NCI-H187 treated with DMSO at 0.1 percent for 48 hours (cell line): ENCODE data around the gene WT1.
"Not testable (repeated sequence)": the region's sequence is repeated elsewhere in the genome, so short reads cannot be mapped to it uniquely, and the experiment has no call there.

Source experiments
- DNase-seq: peaks from one replicate; lab custom pipeline; 2025; lab: John Stamatoyannopoulos, UW

Gene WT1

DNA sequence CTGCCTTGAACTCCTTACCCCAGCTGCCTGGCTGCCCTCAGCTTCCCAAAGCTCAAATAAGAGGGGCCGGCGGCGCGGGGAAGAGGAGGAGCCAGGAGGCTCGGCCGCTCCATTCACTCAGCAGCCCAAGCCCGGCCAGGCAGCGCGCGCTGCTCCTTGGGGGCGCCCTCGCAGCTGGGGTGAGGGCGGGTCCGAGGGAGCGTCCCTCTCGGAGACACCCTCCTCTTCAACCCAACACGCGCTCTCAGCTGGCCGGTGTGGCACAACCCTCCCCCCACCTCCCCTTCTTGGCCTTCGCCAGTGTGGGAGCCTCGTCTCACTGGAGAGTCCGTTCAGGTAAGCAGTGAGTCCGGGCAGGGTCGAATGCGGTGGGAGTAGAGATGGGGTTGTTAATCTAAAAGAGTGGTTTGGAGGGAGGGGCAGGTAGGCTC lies at the start of gene WT1:
Gene WT1 (minus strand): TSS at position 29 of the 431 bp plus-strand sequence.
- no peak for DNase-seq

- no peak for DNase-seq
These were observed 44.0 kb upstream of the WT1 start for GRCh38 chr11:32479291-32479690.

- no peak for DNase-seq
These were observed 43.0 kb upstream of the WT1 start for GRCh38 chr11:32478277-32478731.

DNA sequence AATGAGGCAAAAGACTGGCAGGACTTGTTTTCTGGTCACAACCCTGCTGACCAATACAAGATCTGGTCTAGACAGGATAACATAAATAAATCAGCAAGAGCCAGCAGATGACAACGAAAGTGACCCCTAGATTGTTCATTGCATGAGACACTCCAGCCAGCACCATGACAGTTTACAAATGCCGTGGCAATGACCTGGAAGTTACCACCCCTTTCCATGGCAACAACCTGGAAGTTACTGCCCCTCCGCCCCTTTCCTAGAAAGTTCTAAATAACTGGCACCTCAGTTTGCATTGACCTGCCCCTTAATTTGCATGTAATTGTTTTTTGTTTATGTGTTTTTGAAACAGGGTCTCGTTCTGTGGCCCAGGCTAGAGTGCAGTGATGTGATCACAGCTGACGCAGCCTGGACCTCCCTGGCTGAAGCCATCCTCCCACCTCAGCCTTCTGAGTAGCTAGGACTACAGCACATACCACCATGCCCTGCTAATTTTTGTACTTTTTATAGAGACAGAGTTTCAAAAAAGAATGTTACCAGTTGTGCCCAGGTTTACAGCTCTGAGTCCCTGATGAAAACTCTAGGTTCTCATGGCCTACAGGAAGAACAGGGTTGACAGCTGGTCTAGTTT lies 38.1 kb upstream of the WT1 start:
- DNase-seq = no peak

- no peak for DNase-seq
These were observed 36.9 kb upstream of the WT1 start for GRCh38 chr11:32472226-32472625.

DNA sequence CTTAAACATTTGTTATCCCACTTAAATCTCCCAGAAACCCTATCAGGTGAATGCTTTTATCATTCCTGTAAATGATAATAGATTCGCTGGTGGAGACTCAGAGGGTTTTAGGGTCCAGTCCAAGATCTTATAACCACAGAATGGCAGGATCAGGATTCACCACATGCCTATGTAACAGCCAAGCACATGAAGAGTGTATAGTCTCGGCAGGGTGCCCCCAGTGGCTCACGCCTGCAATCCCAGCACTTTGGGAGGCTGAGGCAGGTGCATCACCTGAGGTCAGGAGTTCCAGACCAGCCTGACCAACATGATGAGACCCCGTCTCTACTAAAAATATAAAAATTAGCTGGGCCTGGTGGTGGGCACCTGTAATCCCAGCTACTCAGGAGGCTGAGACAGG lies 36.2 kb upstream of the WT1 start:
- DNase-seq = not testable (repeated sequence)

DNA sequence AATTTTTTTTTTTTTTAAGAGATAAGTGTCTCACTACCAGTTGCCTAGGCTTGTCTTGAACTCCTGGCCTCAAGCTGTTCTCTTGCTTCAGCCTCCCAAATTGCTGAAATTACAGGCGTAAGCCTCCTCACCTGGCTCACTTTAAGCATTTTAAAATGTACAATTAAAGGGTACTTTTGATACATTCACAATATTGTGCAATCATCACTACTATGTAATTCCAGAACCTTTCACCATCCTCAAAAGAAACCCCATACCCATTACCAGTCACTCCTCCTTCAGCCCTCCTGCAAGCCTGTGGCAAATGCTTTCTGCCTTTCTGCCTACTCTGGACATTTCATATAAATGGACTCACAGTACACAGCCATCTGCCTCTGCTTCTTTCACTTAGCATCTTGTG lies 34.5 kb upstream of the WT1 start:
- no peak for DNase-seq

DNA sequence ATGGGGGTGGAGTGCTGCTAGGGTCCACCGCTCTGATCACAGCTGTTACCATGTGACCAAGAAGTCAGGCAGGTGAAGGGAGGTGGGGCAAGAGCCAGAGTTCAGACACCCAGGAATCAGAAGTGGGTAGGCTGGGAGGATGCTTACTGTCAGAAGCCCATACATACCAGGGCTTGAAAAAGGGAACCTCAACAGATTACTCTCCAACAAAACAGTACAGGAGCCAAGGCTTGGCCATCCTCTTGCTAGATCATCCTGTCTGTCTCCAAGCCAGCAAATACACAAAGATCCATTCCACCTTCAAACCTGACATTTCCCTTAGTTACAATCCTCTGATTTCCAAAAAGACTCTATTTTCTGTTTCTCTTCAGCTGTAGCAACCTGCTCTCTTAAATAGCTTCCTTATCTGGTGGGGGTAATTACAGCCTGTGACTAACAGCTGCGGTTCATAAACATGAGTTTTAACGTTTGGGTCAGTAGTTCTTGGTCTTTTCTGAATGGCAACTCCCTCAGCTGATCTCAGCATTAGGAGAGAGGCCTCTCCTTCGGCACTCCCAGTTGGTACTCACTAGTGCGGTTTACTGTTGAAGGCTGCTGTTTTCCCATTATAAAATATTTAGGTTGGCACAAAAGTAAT lies 31.1 kb upstream of the WT1 start:
- DNase-seq = no peak

DNA sequence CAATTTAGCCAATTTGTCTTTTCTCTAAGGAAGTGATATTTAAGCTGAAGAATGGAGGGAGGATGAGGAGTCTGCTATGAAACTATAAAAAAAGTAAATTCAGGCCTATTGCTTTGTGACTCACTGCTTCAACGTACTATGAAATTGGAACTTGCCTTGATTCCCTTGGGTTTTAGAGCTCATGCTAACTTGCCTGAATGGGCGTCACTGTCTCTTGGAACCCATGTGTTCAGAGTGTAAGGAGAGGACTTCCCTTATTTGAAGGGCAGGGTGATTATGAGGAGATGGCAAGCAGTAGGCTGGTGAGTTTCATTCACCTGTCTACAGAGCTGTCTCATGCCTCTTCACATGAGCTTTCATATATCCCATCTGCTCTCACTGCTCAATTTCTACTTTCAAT lies 28.7 kb upstream of the WT1 start:
- no peak for DNase-seq

- DNase-seq = no peak
These were observed 26.8 kb upstream of the WT1 start for GRCh38 chr11:32462011-32462690.

DNA sequence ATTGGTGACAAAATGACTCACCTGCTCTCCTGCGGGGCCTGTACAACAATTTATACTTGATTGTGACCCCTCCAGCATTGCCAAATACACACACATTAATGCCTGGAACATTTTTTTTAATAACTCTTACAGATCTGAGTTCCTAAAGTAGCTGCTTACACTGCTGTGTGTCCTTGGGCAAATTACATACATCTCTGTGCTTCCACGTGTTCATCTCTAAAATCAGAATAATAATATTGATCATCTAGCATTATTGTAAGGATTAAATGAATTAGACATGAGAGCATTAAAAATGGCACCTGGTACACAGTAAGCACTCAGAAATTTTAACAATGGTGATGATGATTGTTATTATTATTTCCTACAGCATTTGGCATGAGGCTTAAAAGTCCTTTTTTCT lies 21.5 kb upstream of the WT1 start:
- no peak for DNase-seq

GRCh38 chr11:32454993-32455392 lies 19.7 kb upstream of the WT1 start:
- no peak for DNase-seq

- DNase-seq = no peak
These were observed 16.5 kb upstream of the WT1 start for GRCh38 chr11:32451808-32452207.

- no peak for DNase-seq
These were observed 15.0 kb upstream of the WT1 start for GRCh38 chr11:32450372-32450771.

DNA sequence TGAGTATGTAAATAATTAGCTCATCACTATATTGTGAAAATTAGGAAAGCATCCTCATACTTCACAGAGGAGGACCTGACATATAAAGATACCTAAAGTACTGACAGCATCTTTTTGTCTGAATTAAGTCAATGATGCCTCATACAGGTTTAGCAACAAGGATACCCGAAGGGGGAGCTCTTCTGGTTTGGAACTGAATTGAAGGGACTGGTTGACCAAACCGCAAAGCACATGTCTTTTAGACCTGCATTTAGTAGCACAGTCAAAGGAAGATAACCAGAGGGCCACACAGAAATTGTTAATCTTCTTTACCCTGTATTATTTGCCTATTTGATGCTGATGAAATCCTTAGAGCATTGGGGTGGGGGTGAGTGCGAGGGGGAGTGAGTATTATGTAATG lies 12.9 kb upstream of the WT1 start:
- no peak for DNase-seq

DNA sequence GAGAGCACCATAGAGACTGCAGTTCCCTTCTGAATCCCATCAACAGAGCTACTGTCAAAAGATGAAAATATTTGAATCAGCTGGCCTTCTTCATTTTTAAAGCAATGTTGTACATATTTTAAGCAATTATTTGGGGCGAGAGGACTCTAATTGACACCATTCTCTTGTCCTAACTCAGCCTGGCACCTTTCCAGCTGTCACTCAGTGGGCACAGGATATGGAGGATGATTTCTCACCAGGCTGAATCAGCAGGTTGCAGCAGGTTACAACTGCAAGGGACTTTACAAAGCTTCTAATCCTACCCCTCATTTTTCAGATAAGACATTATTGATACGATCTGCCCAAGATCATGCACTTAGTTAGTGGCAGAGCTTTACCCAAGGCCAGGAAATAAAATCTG lies 11.9 kb upstream of the WT1 start:
- DNase-seq = no peak

DNA sequence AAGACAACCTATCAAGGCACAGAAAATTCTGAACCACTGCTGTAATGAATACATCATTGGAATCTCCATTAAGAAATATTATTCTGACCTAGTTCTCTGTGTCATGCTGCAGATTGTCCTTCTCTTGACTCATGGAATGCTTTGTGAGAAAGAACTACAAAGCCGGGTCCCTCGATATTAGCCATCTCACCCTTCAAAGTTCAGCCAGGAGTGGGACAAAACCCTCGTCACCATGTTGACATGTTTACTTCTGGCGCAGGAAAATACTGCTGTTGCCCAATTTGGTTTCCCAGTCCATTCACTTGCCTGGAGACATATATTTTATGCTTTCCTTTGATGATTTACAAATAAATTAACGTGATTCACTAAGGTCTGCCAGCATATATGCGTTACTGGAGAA lies 10.9 kb upstream of the WT1 start:
- no peak for DNase-seq

DNA sequence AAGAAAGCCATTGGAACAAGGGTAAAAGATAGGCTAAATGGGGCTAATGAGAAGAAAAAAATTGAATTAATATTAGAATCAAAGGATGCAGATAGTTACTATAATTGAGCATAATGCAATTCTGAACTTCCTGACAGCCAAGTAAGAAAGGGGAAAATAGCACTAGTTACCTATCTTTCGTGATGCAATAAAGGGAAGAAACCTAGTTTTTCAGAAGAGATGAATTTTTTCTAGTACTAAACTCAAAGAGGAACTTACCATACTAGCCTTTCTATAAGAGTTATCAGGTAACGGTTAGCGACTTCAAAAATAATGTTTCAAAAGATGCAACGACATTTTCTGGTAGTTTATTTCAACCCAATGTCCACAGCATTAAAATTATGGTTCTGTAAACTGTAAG lies 8.8 kb upstream of the WT1 start:
- DNase-seq = no peak

DNA sequence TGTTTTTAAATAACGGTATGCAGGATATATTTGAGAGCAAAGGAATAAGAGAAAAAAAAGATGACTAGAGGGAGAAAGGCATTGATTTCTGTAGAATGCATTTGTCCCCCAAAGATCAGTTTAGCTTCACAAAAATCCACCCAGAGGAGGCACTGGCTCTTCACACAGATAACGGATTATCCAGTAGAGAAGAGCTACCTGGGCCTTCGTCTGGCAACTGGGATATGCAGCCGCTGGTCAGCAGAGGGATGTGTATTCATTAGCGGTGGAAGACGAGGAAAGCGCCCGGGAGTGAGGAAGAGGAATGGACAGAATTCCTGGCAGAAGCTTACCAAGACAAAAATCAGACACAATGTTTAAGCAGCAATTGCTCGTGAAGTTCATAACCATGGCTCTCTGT lies 5.6 kb upstream of the WT1 start:
- no peak for DNase-seq

GRCh38 chr11:32440312-32440908 lies 5.1 kb upstream of the WT1 start:
- no peak for DNase-seq

DNA sequence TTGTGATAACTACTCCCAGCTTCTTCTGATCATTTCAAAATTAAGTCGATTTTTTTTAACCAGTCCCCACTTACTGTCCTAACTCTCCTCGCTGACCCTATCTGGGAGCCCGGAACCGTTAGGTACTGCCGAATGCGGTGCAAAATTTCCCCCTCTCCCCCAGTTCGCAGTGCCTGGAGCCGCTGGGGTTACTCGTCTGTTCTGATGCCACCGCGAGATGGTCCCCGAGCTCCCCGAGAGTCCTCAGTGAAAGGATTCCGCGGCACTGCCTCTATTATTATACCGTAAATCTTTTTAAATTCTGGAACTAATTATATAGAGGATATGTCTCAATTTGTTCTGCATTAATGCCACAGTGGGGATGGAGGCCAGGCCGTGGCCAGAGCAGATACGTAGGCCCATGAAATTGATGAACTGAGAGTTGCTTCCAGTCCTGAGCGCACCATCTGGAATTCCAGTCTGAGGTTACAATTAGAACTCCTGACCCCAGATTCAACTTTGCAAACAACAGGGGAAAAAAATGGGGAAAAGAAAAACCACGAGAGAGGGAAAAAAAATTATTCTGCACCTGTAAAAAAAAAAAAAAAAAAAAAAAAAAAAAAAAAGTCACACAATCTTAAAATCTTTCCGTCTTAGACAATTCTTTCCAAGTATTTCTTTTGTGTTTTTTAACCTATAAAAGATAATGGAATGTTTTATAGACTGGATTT lies 4.3 kb upstream of the WT1 start:
- DNase-seq = no peak

GRCh38 chr11:32438866-32439489 lies 3.6 kb upstream of the WT1 start:
- DNase-seq = no peak
